HG02852 (cell line): Measurements from ENCODE around the gene CTRB1.

Source experiments
- ATAC-seq: cut with Tn5 transposase; IDR thresholded peaks from one replicate; pipeline ENCODE4 v1.9.1; 2021; ENCODE audit warnings: mild to moderate bottlenecking, moderate library complexity; ENCODE audit not compliant: unreplicated experiment

Gene CTRB1

DNA sequence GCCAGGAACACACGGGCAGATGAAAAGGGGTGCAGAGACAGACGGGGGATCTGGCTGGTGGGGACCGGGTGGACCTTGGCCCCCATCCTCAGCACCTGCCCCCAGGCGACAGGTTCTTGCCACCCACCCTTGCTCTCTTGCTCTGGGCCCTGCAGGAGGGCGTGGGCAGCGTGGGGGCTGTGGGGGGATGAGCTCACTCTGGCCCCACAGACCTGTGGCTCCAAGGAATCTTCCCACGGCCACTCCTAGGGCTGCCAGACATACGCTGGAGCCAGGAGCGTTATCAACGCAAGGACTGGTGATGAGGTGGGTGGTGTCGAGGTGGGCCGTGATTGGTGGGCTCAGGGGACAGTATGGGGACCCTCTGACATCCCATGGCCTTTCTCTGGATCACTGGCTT, 6.3 kb downstream of the CTRB1 start:
- ATAC-seq, result no peak

- no peak for ATAC-seq
Observed at GRCh38 chr16:75225678-75226515, 7.1 kb downstream of the CTRB1 start.

GRCh38 chr16:75226550-75227360, 8.0 kb downstream of the CTRB1 start:
- ATAC-seq, result no peak

GRCh38 chr16:75227361-75228142, 8.8 kb downstream of the CTRB1 start:
- no peak for ATAC-seq

DNA sequence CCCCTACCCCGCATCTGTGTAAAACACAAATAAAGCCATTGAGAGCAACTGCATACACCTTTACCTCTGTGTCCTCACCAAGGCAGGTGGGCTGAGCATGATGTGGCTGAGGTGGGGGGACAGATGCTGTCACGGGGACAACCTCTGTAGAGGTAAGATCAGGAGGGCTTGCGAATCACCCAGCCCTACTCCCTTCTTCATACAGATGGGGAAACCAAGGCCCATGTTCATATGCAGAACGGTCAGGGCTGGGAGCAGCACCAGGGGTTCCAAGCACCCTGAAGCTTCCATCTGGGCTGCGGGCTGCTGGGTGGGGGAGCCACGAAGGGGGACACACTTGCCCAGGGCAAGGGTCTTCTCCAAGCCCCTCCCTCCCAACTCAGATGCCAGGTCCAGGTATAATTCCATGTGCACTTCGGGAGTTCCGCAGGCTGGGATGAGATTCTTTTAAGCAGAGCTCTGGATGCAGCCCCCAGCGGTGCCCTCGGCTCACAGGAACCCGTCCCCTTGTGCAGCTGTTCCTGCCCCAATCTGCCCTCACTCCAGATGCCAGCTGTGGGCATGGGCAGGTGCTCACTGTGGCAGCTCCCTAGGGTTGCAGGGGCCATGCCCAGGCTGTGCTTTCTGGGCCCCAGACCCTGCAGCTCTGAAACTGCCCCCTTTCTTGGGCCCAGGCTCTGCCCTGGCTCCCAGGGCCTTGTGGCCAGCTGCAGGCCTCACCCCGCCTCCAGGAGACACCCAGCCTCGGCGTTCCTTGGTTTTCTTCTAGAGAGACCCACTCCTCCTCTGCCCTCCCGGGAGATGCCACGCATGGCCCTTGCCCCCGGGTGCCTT, 9.6 kb downstream of the CTRB1 start:
- no peak for ATAC-seq

GRCh38 chr16:75229172-75230031, 10.6 kb downstream of the CTRB1 start:
- ATAC-seq, result no peak

- ATAC-seq, result no peak
Observed at GRCh38 chr16:75230471-75231110, 11.8 kb downstream of the CTRB1 start.

DNA sequence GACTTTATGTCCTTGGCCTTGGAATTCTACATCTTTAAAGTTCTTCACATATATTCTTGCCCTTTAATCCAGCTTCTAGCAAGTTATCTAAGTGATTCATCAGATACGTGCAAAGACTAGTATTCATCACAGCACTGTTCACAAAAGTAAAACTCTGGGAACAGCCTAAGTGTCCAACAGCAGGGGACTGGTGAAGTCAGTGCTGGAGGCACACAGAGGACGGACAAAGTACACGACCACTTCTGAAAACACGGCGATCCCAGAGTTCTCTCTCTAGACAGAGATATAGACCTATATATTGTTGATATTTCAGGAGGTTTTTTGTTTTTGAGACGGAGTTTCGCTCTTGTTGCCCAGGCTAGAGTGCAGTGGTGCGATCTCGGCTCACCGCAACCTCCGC, 12.8 kb downstream of the CTRB1 start:
- no peak for ATAC-seq

- ATAC-seq, result no peak
Observed at GRCh38 chr16:75233611-75233938, 14.8 kb downstream of the CTRB1 start.

DNA sequence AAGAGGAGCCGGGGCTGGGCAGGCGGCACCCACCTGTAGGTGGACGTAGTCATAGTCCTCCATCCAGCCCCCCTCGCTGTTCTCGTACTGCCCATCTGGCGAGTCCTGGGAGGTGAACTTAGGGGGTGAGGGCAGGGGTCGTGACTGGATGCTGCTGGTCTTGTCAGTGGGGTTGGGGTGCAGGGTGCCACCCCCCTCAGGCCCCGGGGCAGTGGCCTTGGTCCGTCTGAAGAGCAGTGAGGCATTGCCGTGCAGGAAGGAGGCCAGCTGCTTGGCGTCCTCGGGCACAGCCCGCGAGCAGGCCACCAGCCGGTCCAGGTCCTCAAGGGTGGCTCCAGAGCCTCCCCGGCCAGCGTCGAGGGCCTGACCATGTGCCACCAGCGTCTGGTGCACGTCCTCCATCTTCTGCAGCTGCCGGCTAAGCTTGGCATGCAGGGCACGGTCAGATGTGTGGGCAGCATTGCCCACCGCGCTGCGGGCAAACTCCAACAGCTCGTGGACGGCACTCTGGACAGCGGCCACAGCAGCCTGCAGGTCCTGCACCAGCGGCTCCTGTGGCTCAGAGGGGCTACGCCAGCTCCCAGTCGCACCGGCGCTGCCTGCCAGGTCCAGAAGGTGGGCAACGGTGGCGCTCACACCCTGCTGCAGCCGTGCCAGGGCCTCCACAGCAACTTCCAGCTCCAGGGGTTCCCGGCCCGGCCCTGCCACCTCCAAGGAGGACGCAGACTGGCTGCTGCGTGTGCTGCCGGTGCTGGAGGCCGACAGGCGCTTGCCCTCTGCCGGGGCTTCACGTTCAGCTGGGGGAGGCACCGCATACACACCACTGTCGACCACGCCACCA, 16.3 kb downstream of the CTRB1 start:
- ATAC-seq, result no peak

GRCh38 chr16:75235721-75236193, 17.0 kb downstream of the CTRB1 start:
- ATAC-seq, result no peak

- no peak for ATAC-seq
Observed at GRCh38 chr16:75236232-75236631, 17.4 kb downstream of the CTRB1 start.

DNA sequence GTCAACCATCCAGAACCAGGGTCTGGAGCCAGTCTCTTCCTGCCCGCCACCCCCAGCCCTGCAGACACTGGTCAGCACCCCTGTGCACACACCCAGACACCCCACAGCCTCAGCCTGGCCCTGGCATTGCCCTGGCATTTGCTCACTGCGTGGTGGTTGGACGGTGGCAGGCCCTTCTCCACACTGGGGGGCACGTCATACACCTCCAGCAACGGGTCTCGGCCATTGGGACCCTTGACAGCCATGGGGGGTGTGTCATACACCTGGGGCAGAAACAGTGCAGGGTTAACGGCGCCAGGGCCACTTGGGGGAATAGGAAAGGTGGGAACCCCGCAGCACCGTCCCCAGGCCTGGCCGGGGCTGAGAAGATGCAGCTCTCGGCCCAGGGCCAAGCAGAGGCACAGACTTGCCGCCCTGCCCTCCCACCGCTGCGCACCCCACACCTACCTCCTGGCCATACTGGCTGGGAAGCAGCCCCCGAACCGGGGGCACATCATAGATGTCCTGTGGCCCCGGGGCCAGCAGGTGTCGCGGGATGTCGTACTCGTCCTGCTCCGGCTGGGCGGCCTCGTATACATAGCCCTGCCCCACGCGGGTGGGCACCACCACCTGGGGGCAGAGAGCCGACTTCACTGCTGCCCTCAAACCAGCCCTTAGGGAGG, 18.1 kb downstream of the CTRB1 start:
- no peak for ATAC-seq

DNA sequence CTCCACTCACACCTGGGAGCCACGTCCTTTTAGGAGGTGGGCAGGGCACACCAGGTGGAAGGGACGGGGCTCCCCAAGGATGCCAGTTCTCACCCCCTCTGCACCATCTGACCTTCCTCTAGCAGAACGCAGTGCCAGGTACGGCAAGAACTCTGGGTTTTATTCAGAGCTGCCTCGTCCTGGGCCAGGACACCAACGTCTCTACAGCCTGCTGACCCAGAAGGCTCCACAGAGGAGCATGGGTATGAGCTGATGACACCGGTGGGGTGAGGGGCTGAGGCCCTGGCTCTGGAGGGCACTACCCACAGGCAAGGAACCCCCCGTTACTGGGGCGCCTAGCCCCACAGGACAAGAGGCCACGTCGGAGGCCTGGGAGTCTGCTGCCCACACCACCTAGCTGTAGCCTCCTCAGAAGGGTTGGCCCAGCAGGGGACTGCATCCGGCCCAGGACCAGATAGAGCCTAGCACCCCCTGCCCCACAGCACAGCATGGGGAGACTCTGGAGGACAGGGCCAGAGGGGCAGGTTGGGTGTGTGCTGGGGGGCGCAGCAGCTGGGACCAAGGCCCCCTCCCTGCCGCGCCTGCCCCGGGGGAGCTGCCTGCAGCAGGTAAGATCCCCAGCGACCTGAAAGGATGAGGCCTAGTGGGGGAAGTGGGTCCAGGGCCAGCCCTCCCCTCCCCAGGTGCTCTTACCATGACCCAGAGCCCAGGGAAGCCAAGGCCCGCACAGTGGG, 18.8 kb downstream of the CTRB1 start:
- ATAC-seq, result no peak

DNA sequence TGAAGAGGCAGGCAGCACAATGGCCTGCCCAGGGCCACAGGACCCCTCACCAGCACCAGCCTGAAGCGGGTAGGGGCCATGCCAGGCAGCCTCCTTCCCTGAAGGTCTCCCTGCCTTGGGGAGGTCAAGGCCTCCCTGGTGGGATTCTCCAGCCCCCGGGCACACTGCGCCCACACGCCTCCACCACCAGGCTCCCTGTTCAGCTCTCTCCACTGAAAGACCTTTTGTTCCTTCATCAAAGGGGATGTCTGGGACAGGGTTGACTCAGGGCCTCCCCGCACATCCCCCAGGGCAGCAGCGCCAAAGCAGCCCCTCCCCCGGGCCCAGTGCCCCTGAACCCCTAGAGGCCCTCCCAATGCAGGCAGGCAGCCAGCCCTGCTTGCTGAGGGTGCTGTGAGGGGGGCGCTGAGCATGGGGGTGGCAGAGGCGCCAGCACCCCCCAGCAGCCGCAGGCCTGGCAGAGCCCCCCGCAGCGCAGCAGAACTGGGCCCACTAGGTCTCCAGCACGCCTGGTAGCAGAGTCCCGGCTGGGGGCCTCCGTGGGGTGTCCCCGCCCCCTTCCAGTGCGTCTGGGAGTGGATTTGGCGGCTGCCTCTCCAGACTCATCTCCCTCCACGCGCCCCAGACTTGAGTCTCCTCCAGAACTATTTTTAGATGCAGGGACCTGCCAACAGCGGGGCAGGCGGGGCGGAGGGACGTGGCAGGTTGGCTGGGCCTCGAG, 19.5 kb downstream of the CTRB1 start:
- ATAC-seq, result no peak

- no peak for ATAC-seq
Observed at GRCh38 chr16:75238853-75239541, 20.2 kb downstream of the CTRB1 start.
